Left ventricle myocardium inferior (tissue), 1 donor: ENCODE results near the gene TPP2. TPM values are rescaled to one million over a fixed set of nuclear protein-coding genes. Genes with fewer than 3 reads are reported as not detected.

Source experiments
- DNase-seq: peaks from one replicate; pipeline ENCODE4 v3.0.0-alpha.2; 2020
- H3K27ac ChIP-seq: fragments of 200-600 bp; replicated peaks from 2 replicates; pipeline ENCODE4 v1.8.0; 2021
- H3K27me3 ChIP-seq: fragments of 200-600 bp; 2 replicates; pipeline ENCODE4 v1.8.0; 2021; ENCODE audit warnings: low read depth
- H3K36me3 ChIP-seq: fragments of 200-600 bp; 2 replicates; pipeline ENCODE4 v1.8.0; 2021
- H3K4me1 ChIP-seq: fragments of 200-600 bp; 2 replicates; pipeline ENCODE4 v1.8.0; 2021
- H3K4me3 ChIP-seq: fragments of 200-600 bp; 2 replicates; pipeline ENCODE4 v1.8.0; 2021; ENCODE audit warnings: mild to moderate bottlenecking, moderate library complexity
- H3K9me3 ChIP-seq: fragments of 200-600 bp; replicated peaks from 2 replicates; pipeline ENCODE4 v1.8.0; 2021
- intact Hi-C: fragments of 100-400 bp; cut with micrococcal nuclease; formaldehyde crosslinking; loops from one replicate; pipeline ENCODE4 v1.11.0; 2022
- total RNA-seq: library from RNA; stranded (reverse); fragmentation: NEBNext Ultra II Directional; extraction: Animal tissue kit (Norgen Biotek cat#: 25700); gene quantifications from one replicate; pipeline ENCODE4 v1.2.1, GENCODE V29; 2021
- TF ChIP-seq, protein P1 (sequence below): fragments of 200-600 bp; IDR thresholded peaks from 2 replicates; pipeline ENCODE4 v1.8.0; 2021; ENCODE audit warnings: antibody characterized with exemption, mild to moderate bottlenecking, borderline replicate concordance
- donor health status: DM: no; HTN: yes; CAD: no; lungs with severe emphysema.

Gene TPP2
- total RNA-seq, 1 donor from 2014 or later, result 29.0 TPM

DNA sequence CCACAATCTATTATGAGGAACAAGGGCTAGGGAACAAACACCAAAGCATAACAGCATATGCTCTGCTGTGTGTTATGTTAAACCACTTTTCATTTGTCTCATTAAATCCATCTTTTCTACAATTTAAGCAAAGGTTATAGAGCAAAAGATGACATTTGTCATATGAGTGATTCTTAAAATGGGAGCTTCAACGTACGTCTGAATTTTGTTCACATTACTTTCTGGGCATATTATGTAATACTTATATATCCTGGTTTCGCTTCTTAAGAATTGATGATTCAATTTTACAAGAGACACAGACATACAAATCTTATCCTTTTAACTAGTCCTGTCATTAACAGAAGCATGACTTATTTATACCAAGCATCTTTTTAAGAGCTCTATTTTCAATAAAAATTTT lies 3.3 kb upstream of the TPP2 start:
- no peak for DNase-seq
- H3K4me1 ChIP-seq, result peaks cover 50% of the 10 kb centered on the region
- H3K36me3 ChIP-seq, result no peaks in the 10 kb centered on the region
- no peaks in the 10 kb centered on the region for H3K9me3 ChIP-seq
- no peaks in the 10 kb centered on the region for H3K27me3 ChIP-seq
- intact Hi-C loops, result loop anchor here (5.0 to 10.0 kb wide), 2 partner anchors 201 to 254 kb away; partner anchors contain the start of genes BIVM, ERCC5 and POGLUT2
- no peak overlapping the region for H3K27ac ChIP-seq
- TF ChIP-seq, protein P1, sequence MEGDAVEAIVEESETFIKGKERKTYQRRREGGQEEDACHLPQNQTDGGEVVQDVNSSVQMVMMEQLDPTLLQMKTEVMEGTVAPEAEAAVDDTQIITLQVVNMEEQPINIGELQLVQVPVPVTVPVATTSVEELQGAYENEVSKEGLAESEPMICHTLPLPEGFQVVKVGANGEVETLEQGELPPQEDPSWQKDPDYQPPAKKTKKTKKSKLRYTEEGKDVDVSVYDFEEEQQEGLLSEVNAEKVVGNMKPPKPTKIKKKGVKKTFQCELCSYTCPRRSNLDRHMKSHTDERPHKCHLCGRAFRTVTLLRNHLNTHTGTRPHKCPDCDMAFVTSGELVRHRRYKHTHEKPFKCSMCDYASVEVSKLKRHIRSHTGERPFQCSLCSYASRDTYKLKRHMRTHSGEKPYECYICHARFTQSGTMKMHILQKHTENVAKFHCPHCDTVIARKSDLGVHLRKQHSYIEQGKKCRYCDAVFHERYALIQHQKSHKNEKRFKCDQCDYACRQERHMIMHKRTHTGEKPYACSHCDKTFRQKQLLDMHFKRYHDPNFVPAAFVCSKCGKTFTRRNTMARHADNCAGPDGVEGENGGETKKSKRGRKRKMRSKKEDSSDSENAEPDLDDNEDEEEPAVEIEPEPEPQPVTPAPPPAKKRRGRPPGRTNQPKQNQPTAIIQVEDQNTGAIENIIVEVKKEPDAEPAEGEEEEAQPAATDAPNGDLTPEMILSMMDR, result no peak
- H3K4me3 ChIP-seq, result no peak overlapping the region

DNA sequence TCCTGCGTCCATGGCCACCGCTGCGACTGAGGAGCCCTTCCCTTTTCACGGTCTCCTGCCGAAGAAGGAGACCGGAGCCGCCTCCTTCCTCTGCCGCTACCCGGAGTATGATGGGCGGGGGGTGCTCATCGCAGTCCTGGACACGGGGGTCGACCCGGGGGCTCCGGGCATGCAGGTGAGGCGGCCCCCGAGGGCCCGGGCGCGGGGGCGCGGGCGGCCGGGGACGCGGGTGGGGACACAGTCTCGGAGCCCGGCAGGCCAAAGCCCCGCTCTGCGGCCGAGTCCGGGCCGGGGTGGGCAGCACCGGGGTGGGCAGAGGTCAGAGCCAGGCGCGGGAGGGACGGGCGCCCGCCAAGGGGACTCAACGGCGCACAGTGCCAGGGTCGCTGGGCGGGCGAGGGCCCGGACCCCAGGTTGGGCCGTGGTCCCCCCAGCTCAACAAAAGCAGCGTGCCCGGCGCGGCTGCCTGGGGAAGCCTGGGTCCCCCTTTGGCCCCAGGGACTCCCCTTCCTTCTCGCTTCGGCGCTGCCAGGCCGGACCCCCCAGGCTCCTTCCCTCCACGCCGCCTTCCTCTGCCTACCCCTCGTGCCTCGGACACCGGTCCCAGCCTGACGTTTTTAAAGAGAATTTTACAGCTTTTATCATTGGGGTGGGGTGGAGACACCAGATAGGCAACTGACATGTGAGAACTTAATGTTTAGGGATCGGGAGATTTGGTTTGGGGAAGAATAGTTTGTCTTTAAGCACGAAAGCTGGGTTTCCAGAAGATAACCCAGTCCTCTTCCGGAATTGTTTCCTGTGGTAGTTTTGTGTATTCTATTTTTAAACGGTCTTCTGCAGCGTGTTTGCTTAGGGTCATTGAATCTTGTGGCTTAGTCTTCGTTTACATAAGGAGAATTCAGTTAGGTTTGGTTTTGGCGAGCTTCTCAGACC lies 509 bp downstream of the TPP2 start:
- peak; percentile 16 for DNase-seq
- Histone ChIP-seq H3K9me3 (no peaks in the 10 kb centered on the region), H3K4me1 (peaks cover 69% of the 10 kb centered on the region), H3K27me3 (no peaks in the 10 kb centered on the region), H3K27ac (peak overlapping the region; percentile 96), H3K36me3 (no peaks in the 10 kb centered on the region), H3K4me3 (peak overlapping the region; percentile 92)
- TF ChIP-seq, protein P1, result no peak
- intact Hi-C loops, result loop anchor here (2.0 to 10.0 kb wide), 2 partner anchors 68 to 198 kb away; partner anchors contain the start of genes BIVM and POGLUT2

DNA sequence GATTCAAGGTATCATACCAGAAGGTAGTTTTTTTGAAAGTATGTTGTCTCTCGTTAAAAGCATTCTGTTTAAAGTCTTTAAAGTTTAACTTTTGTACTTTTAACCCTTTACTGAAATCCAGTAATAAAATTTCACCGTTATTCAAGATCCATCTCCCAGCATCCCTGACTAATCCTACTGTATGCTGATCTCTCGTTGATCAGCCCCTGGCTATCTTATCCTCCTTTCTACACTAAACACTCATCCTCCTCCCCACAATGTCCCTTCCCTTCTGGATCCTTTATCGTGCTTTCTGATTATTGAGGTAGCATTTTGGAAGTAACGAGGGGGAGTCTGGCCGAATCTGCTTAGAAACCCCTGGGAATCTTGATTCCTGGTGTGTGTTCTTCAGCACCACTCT lies 1.3 kb downstream of the TPP2 start:
- intact Hi-C loops, result loop anchor here (10.0 kb wide), 1 partner anchor 197 kb away; the partner anchor contains the start of genes BIVM and POGLUT2
- DNase-seq, result no peak
- H3K4me1 ChIP-seq, result peaks cover 65% of the 10 kb centered on the region
- H3K27ac ChIP-seq, result peak overlapping the region; percentile 96
- no peaks in the 10 kb centered on the region for H3K36me3 ChIP-seq
- no peaks in the 10 kb centered on the region for H3K27me3 ChIP-seq
- no peaks in the 10 kb centered on the region for H3K9me3 ChIP-seq
- TF ChIP-seq, protein P1, result no peak
- peak overlapping the region; percentile 92 for H3K4me3 ChIP-seq

DNA sequence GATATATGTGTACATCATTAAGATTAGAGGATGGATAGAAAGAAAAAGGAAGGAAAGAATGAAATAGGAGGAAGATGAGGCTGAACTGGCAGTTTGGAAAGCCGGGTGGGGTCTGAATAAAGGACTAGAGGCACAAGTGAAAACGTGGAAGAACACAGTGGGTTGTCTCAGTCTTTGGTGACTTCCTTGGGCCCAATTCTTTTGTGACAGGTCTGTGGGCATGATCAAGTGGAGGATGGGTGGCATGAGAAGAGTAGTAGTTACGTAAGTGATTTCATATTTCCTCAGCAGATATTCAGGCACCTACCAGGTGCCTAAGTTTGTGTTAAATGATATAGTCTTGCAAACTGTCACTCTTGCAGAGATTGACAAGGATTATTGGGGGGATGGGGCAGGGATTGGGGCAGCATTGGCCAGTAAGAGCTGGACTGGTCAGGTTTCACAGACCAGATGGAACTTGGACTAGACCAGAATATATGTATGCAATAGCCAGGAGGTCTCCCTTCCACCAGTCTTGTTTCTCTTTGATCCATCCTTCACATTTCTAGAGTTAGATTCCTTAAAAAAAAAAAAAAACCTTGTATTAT lies 2.7 kb downstream of the TPP2 start:
- H3K27me3 ChIP-seq, result no peaks in the 10 kb centered on the region
- H3K9me3 ChIP-seq, result no peaks in the 10 kb centered on the region
- H3K27ac ChIP-seq, result no peak overlapping the region
- TF ChIP-seq, protein P1, result no peak
- H3K4me3 ChIP-seq, result no peak overlapping the region
- peaks cover 74% of the 10 kb centered on the region for H3K4me1 ChIP-seq
- intact Hi-C loops, result loop anchor here (10.0 kb wide), 1 partner anchor 195 kb away; the partner anchor contains the start of genes BIVM and POGLUT2
- no peak for DNase-seq
- H3K36me3 ChIP-seq, result no peaks in the 10 kb centered on the region

DNA sequence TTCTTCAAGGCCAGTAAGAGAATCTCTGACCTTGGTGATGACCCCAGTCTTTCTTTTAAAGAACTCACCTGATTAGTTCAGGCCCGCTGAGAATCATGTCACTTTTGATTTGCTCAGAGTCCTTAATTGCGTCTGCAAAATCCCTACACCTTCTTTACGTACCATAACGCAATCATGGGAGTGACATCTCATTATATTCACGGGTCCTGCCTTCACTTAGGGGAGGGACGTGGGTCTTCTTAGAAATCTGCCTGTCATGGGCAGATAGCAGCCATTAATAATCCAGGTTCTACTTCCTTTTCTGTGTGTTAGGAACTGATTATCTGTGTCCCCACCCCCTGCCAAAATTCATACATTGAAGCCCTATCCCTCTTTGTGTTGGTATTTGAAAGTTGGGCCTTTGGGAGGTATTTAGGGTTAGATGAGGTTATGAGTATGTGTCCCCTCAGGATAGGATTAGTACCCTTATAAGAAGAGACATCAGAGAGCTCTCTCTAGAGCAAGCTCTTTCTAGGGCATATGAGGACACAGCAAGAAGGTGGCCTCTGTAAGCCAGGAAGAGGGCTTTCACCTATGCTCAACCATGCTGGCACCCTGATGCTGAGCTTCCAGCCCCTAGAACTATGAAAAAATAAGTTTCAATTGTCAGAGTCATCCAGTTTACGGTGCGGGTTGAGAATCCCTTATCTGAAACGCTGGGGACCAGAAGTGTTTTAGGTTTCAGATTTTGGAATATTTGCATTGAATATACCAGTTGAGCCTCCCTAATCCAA lies 9.9 kb downstream of the TPP2 start:
- H3K36me3 ChIP-seq, result peaks cover 56% of the 10 kb centered on the region
- TF ChIP-seq, protein P1, result no peak
- H3K27me3 ChIP-seq, result no peaks in the 10 kb centered on the region
- no peak for DNase-seq
- no peak overlapping the region for H3K4me3 ChIP-seq
- H3K27ac ChIP-seq, result no peak overlapping the region
- intact Hi-C loops, result no loop called here
- H3K9me3 ChIP-seq, result no peaks in the 10 kb centered on the region
- peaks cover 33% of the 10 kb centered on the region for H3K4me1 ChIP-seq
